Stomach smooth muscle (tissue), 2 donors: ENCODE measurements around the gene RPL36A.
A peak's percentile ranks its signal among the peaks of the same experiment; 100 is the strongest.

ENCODE experiments used
- H3K27ac ChIP-seq: one replicate; pipeline ENCODE4 v1.7.0; 2013; ENCODE audit warnings: mild to moderate bottlenecking, low read length, inconsistent platforms
- H3K27me3 ChIP-seq, 2 donors: one replicate each; pipeline ENCODE4 v1.7.0; 2013; ENCODE audit warnings: low read length in 2 of 2; ENCODE audit not compliant: insufficient read depth in 2 of 2, control insufficient read depth in 1 of 2
- H3K36me3 ChIP-seq, 2 donors: one replicate each; pipeline ENCODE4 v1.7.0; 2013; ENCODE audit warnings: low read length in 2 of 2; ENCODE audit not compliant: control insufficient read depth in 2 of 2, insufficient read depth in 2 of 2
- H3K4me1 ChIP-seq: one replicate; pipeline ENCODE4 v1.7.0; 2013; ENCODE audit warnings: low read length; ENCODE audit not compliant: control insufficient read depth, insufficient read depth
- H3K4me3 ChIP-seq, 2 donors: one replicate each; pipeline ENCODE4 v1.7.0; 2013; ENCODE audit warnings: low read length in 2 of 2
- H3K9ac ChIP-seq, 2 donors: one replicate each; pipeline ENCODE4 v1.7.0; 2013; ENCODE audit warnings: low read length in 2 of 2, mild to moderate bottlenecking in 1 of 2
- H3K9me3 ChIP-seq, 2 donors: one replicate each; pipeline ENCODE4 v1.7.0; 2013; ENCODE audit warnings: low read length in 2 of 2; ENCODE audit not compliant: control insufficient read depth in 2 of 2
- donor health status: healthy.
- donor health status: Pancreatic carcinoma.

RPL36A gene

DNA sequence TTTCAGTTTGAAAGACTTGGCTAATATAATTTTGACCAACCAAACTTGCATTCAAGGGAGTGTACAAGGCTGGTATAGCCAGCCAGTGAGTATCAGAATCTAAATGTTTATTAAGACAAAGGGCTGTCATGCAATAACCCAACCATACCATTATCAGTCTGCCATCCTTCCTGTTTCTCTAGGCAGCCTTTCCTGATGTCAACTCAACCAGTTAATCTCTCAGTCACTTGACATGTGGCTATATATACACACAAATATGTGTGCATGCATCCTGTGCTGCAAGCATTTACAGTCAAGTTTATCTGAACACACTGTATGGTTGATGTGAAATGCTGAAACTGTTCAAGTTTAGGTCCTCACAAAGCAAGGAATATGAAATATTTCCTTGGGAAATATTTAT lies 22.0 kb upstream of the RPL36A start:
- H3K9ac ChIP-seq = no peak overlapping the region
- no peaks in the 10 kb centered on the region for H3K27me3 ChIP-seq
- no peaks in the 10 kb centered on the region for H3K9me3 ChIP-seq

DNA sequence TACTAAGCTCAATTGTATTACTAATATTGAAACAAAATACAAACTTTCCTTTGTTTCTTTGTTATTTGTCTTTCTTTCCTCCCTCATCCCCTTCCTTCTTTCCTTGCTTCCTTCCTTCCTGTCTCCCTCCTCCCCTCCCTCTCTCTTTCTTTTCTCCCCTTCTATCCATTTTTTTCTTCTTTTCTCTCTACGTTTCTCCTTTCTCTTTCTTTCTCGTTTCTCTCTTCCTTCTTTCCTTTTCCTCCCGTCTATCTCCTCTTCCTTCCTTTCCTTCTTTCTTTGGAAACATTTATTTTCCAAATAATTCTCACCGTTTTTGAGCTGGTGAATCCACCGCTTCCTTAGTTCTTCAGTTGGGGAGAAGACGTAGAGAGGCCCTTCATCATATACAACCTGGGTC lies 21.1 kb upstream of the RPL36A start:
- Histone ChIP-seq H3K27me3 (peaks cover 0 to 2% of the 10 kb centered on the region in 2 donors), H3K27ac (no peak overlapping the region), H3K4me3 (no peak overlapping the region), H3K4me1 (no peaks in the 10 kb centered on the region), H3K9me3 (no peaks in the 10 kb centered on the region), H3K9ac (no peak overlapping the region), H3K36me3 (no peaks in the 10 kb centered on the region)

More for the DNA sequence above, 22.0 kb upstream of the RPL36A start:
- no peaks in the 10 kb centered on the region for H3K4me1 ChIP-seq
- no peak overlapping the region for H3K4me3 ChIP-seq
- H3K27ac ChIP-seq = no peak overlapping the region
- H3K36me3 ChIP-seq = no peaks in the 10 kb centered on the region

DNA sequence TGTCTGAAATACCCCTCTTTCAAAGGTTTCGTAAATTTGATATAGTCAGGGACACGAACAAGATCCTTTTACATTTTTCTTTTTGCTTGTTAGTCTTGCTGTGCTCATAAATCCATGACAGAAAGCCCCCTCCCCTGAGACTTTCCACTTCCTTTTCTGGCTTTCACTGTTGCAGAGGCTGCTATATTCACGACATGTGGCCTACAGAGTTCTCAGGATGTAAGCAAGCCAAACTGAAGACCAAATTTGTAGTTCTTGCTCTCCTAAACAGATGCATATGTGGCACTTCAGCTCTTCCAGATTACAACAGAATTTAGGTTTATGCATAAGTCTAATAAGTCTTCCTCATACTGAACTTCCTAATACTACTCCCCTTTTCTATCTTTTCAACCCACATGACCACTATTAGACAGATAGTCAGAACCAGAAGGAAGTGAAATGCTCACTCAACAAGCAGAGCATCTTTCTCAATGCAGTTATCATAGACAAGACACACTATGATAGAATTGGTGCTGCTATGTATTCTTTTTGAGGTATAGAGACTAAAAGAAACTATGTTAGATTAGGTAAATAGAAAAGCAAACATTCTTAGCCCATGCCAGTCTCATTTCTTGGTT lies 19.8 kb upstream of the RPL36A start:
- Histone ChIP-seq H3K9me3 (no peaks in the 10 kb centered on the region), H3K4me3 (no peak overlapping the region), H3K36me3 (no peaks in the 10 kb centered on the region), H3K27me3 (peaks cover 0 to 2% of the 10 kb centered on the region in 2 donors), H3K27ac (no peak overlapping the region), H3K4me1 (no peaks in the 10 kb centered on the region), H3K9ac (no peak overlapping the region)

DNA sequence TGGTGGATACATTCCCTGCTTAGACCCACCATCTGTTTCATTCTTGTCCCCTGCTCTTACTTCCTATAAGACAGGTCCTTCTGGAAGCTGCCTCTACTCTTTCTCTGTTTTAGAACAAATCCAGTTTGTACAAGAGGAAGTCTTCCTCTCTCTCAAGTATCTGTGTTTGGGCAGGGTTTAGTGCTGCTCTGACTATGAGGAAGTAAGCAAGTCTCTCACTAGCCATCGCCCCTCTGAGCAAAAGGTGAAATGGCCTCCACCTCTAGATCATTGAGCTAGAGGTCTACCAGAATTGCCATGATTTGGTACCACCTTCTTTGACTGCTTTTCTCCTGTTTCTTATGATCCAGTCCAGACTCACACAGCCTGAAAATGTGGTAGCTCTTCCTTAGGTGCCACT lies 13.3 kb upstream of the RPL36A start:
- Histone ChIP-seq H3K9me3 (no peaks in the 10 kb centered on the region), H3K4me1 (no peaks in the 10 kb centered on the region), H3K36me3 (no peaks in the 10 kb centered on the region), H3K27ac (no peak overlapping the region), H3K4me3 (no peak overlapping the region), H3K9ac (no peak overlapping the region), H3K27me3 (peaks cover 0 to 2% of the 10 kb centered on the region in 2 donors)

DNA sequence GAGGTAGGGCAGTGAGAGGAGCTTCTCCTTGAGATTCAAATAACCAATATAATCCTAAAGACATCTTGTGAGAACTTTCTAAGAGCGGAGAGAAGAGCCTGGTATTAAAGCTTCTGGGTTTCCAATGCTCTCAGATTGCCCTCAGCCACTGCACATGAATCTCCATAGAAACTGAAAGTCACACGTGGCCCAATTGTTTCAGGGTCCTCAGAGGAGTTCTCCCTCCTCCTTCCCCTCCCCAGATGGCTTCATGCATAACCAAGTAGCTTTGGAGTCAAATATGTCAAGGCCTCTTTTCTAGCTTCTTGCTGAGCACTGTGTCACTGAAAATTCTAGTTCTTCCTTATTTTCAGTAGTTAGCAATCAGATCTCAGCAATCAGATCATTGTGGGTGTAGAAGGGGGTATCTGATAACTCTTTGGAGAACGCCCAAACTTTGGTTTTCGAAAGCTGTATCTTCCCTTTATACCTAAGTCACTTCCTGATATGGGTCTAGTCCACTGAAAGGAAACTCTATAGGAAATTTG lies 7.1 kb upstream of the RPL36A start:
- H3K27ac ChIP-seq = no peak overlapping the region
- H3K27me3 ChIP-seq = no peaks in the 10 kb centered on the region
- H3K4me3 ChIP-seq = no peak overlapping the region
- no peaks in the 10 kb centered on the region for H3K4me1 ChIP-seq
- no peak overlapping the region for H3K9ac ChIP-seq
- H3K36me3 ChIP-seq = no peaks in the 10 kb centered on the region
- no peaks in the 10 kb centered on the region for H3K9me3 ChIP-seq

DNA sequence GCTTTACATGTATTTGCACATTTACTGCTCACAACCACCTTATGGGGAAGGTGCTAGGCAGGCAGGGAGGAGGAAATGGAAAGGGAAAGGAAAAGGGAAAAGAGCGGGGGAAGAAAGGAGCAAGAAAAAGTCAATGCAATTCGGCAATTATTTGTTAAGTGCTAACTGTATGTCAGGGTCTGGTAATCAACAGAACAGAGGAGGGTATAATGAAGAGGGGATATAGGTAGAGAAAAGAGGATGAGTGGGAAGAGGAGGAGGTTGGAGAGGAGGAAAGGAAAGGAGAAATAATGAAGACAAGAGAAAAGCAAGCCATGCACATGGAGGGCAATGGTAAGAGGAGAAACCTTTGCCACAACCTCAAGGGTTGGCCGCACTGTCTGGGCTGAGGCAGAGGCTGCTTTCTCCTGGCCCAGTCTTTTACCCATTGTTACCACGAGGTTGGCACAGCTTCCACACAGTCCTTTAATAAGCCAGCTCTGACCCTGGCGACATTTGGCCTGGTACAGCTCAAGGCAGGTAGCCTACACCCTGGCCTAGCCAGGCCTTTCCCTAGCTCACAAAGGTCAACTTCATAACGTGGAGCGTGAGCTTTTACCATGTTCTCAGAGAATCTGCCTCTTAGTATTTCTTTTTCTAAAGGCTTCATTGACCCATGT lies 5.7 kb upstream of the RPL36A start:
- Histone ChIP-seq H3K4me1 (no peaks in the 10 kb centered on the region), H3K4me3 (no peak overlapping the region), H3K9ac (no peak overlapping the region)

DNA sequence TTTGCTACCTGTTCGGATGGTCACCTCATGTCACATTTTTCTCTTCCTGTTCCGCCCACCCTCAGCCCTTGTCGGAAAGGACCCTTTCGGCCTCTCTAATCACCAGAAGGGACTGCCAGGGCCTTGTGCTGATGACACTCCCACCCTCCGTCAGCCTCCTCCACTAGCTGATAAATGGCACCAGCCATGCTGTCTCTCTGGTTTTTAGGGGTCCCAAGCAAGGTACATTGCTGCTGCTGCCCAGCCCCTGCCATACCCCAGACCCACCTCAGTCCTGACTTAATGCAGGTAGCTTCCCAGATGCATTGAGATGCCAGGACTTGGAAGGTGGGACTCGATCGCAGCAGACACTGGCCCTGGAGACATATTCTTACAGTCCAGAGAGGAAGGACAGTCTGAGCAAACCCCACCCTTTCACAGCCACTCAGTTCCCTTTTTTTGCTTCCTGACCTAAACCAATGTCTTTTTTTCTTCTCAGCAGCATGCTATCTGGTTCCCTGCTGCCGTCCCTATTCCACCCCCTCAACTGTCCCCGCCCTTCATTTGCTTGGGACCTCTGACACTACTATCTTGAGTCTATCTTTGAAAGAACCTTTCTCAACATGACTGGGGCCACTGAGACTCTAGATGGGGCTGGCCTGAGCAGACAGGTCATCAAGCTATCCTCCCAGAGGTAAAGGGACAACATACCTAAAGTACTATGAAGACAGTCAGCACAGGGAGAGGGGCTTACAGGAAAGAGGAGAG lies 4.8 kb upstream of the RPL36A start, which contains the start of gene BTK:
TSS of gene BTK (minus strand) at position 397 of the 747 bp plus-strand sequence. CDS start 10,907 bp downstream, outside the sequence.
- H3K27ac ChIP-seq = no peak within 1 kb of the TSS
- H3K4me1 ChIP-seq = peaks cover 3% of the 10 kb centered on the region
- H3K9ac ChIP-seq = no peak within 1 kb of the TSS
- H3K9me3 ChIP-seq = no peaks in the 10 kb centered on the region
- no peak within 1 kb of the TSS for H3K4me3 ChIP-seq
- peaks cover 0 to 2% of the 10 kb centered on the region in 2 donors for H3K27me3 ChIP-seq
- H3K36me3 ChIP-seq = no peaks in the 10 kb centered on the region

More for the DNA sequence above, 5.7 kb upstream of the RPL36A start:
- no peaks in the 10 kb centered on the region for H3K36me3 ChIP-seq
- no peaks in the 10 kb centered on the region for H3K9me3 ChIP-seq
- no peak overlapping the region for H3K27ac ChIP-seq
- H3K27me3 ChIP-seq = no peaks in the 10 kb centered on the region

DNA sequence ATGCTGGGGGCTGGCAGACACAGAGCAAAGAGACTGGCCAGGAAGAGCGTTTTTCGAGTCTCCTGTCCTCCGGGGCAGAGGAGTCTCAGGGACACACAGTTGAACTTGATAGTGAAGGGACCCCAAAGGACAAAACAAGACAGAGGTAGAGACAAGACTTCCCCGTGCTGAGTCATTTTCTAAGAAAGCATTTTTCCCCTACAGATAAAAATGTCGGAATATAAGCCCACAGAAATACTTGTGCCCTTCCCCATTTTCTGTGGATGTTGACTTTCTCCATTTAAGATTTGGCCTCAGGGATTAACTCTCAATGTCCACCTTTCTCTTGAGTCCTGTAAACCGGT lies 4.3 kb upstream of the RPL36A start:
- Histone ChIP-seq H3K27ac (no peak overlapping the region), H3K9ac (no peak overlapping the region)

DNA sequence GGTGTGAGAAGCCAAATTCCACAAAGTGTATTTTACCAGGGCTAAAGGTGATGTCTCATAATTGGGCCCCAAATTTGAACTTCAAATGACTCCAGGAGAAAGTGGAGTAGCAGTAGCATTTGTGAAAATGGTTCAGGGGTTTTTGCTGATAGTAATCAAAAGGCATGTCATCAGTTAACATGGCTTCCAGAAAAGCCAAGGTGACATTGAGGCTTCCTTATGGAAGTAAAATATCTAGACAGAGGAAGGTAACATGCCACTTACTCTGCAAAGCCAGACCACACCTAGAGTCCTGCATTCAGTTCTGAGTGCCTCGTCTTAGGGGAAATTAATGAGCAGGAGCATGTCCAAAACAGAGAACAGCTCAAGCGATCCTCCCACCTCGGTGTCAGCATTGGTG lies 2.2 kb upstream of the RPL36A start:
- no peak overlapping the region for H3K27ac ChIP-seq
- no peak overlapping the region for H3K9ac ChIP-seq
- H3K4me3 ChIP-seq = no peak overlapping the region
- H3K4me1 ChIP-seq = peaks cover 3% of the 10 kb centered on the region
- H3K9me3 ChIP-seq = no peaks in the 10 kb centered on the region
- H3K36me3 ChIP-seq = peaks cover 0 to 4% of the 10 kb centered on the region in 2 donors
- peaks cover 0 to 2% of the 10 kb centered on the region in 2 donors for H3K27me3 ChIP-seq

More for the DNA sequence above, 4.3 kb upstream of the RPL36A start:
- Histone ChIP-seq H3K4me3 (no peak overlapping the region), H3K4me1 (peaks cover 3% of the 10 kb centered on the region), H3K27me3 (peaks cover 0 to 2% of the 10 kb centered on the region in 2 donors), H3K36me3 (no peaks in the 10 kb centered on the region), H3K9me3 (no peaks in the 10 kb centered on the region)

DNA sequence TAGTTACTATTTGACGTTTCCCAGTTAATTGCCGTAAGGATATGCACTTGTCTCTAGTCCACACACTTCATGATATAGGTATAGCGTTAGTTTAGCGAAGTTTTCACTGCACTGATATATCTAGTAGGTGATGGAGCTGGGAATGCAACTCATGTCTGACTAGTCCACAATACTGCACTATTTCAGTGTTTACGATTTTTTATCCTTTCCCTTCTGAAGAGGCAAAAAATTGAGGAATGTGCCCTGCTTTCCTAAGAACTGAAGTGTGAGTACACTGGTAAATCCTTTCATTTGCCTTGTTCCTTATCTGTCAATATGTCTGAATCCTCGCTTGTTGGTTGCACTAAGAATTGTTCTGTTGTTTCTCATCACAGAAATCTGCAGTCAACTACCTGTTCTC lies 1.0 kb downstream of the RPL36A start:
- peak overlapping the region; percentile 58 for H3K27ac ChIP-seq
- H3K9ac ChIP-seq = peak overlapping the region in 1 of 2 donors; percentile 76
- H3K4me3 ChIP-seq = peak overlapping the region; percentile 75
- H3K4me1 ChIP-seq = peaks cover 3% of the 10 kb centered on the region
- no peaks in the 10 kb centered on the region for H3K9me3 ChIP-seq
- peaks cover 0 to 2% of the 10 kb centered on the region in 2 donors for H3K27me3 ChIP-seq
- H3K36me3 ChIP-seq = peaks cover 0 to 4% of the 10 kb centered on the region in 2 donors
